ENCODE measurements around the gene PPP6R1.

DNA sequence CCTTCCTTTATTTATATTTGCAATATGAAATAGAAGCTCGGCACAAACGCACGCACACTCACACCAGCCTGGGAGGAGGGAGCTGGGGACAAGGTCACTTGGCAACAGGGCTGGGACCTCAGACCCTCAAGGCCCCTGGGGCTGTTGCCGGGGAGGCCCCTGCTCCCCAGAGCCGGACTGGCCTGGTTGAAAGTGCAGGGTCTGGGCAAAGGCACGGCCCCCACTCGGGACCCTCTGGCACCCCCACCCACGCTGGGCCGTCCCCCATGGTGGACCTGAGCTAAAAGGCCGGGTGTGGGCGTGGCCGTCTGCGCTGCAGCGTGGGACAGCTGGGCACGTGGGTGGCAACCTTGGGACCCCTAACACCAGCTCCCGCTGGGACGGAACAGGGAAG lies 29.0 kb downstream of the PPP6R1 start:
- TF ChIP-seq POLR2A (IDR thresholded peaks at IDR 0.05) (no peak), POLR2AphosphoS5 (IDR thresholded peaks at IDR 0.05) (no peak)
- TF ChIP-seq, protein P1, sequence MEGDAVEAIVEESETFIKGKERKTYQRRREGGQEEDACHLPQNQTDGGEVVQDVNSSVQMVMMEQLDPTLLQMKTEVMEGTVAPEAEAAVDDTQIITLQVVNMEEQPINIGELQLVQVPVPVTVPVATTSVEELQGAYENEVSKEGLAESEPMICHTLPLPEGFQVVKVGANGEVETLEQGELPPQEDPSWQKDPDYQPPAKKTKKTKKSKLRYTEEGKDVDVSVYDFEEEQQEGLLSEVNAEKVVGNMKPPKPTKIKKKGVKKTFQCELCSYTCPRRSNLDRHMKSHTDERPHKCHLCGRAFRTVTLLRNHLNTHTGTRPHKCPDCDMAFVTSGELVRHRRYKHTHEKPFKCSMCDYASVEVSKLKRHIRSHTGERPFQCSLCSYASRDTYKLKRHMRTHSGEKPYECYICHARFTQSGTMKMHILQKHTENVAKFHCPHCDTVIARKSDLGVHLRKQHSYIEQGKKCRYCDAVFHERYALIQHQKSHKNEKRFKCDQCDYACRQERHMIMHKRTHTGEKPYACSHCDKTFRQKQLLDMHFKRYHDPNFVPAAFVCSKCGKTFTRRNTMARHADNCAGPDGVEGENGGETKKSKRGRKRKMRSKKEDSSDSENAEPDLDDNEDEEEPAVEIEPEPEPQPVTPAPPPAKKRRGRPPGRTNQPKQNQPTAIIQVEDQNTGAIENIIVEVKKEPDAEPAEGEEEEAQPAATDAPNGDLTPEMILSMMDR (IDR thresholded peaks at IDR 0.05) = no peak

Measured in gastroesophageal sphincter (tissue), 3 donors.